HEK293 (cell line): ENCODE data around the gene RCSD1.

Source experiments
- CTCF ChIA-PET: fragments of 350-600 bp; formaldehyde crosslinking; extraction: SDS; loops from one replicate; lab custom pipeline; 2021; ENCODE audit warnings: antibody characterized with exemption; lab: Yijun Ruan, JAX
- POLR2A ChIA-PET: fragments of 300-600 bp; formaldehyde crosslinking; extraction: SDS; loops from one replicate; lab custom pipeline; 2020; ENCODE audit warnings: antibody characterized with exemption, inconsistent platforms; lab: Yijun Ruan, JAX
- H3K27ac ChIP-seq: fragments of 200-500 bp; sonication (Bioruptor generic); 2 replicates; pipeline ENCODE4 v1.5.1; 2014; ENCODE audit warnings: low read depth, low read length, control low read depth, inconsistent platforms; ENCODE audit errors: extremely low read depth
- H3K36me3 ChIP-seq, 2 experiments: fragments of 200-500 bp in 1 of 2; sonication (Bioruptor generic) in 1 of 2; 1 replicate in 1 of 2; 2 replicates in 1 of 2; pipeline ENCODE4 v1.5.1; 2014 to 2017; ENCODE audit warnings: inconsistent platforms in 2 of 2, low read length in 2 of 2; ENCODE audit not compliant: control insufficient read depth in 2 of 2, insufficient read depth in 1 of 2
- H3K4me1 ChIP-seq: fragments of 200-500 bp; sonication (Bioruptor generic); 2 replicates; pipeline ENCODE4 v1.5.1; 2014; ENCODE audit warnings: mild to moderate bottlenecking, low read length, inconsistent platforms; ENCODE audit not compliant: control insufficient read depth, insufficient read depth
- H3K4me3 ChIP-seq: 2 replicates; pipeline ENCODE4 v1.5.1; 2011; ENCODE audit warnings: low read depth, mild to moderate bottlenecking, control low read depth, low read length, moderate library complexity
- H3K9me3 ChIP-seq: fragments of 200-500 bp; sonication (Bioruptor generic); 2 replicates; pipeline ENCODE4 v1.5.1; 2014; ENCODE audit warnings: low read depth, low read length, inconsistent platforms; ENCODE audit not compliant: control insufficient read depth, insufficient read depth
- BCL11A ChIP-seq: fragments of 450-650 bp; formaldehyde crosslinking; IDR thresholded peaks from 2 replicates; pipeline ENCODE4 v1.5.1; 2016; ENCODE audit warnings: low read depth, missing biosample characterization, missing genetic modification characterization
- GLI2 ChIP-seq: fragments of 450-650 bp; formaldehyde crosslinking; IDR thresholded peaks from 2 replicates; pipeline ENCODE4; 2017; ENCODE audit warnings: missing biosample characterization, missing genetic modification characterization, low read depth, borderline replicate concordance
- GLI4 ChIP-seq: fragments of 450-650 bp; formaldehyde crosslinking; IDR thresholded peaks from 2 replicates; pipeline ENCODE4 v1.5.1; 2016; ENCODE audit warnings: missing biosample characterization, missing genetic modification characterization
- SETDB1 ChIP-seq: IDR thresholded peaks from one replicate; pipeline ENCODE4 v1.6.1; 2017; ENCODE audit warnings: mild to moderate bottlenecking, low read length, moderate library complexity, mixed read lengths; ENCODE audit not compliant: insufficient read length
- SP3 ChIP-seq: fragments of 450-650 bp; formaldehyde crosslinking; IDR thresholded peaks from 2 replicates; pipeline ENCODE4 v1.5.1; 2016; ENCODE audit warnings: missing biosample characterization, missing genetic modification characterization
- SP7 ChIP-seq: fragments of 450-650 bp; formaldehyde crosslinking; IDR thresholded peaks from 2 replicates; pipeline ENCODE4 v1.5.1; 2016; ENCODE audit warnings: missing biosample characterization, missing genetic modification characterization
- YY1 ChIP-seq: fragments of 450-650 bp; formaldehyde crosslinking; IDR thresholded peaks from 2 replicates; pipeline ENCODE4 v1.5.1; 2018; ENCODE audit warnings: missing biosample characterization, missing genetic modification characterization
- ZBTB20 ChIP-seq: fragments of 450-650 bp; formaldehyde crosslinking; IDR thresholded peaks from 2 replicates; pipeline ENCODE4 v1.5.1; 2016; ENCODE audit warnings: missing biosample characterization, missing genetic modification characterization
- ZEB2 ChIP-seq: fragments of 450-650 bp; formaldehyde crosslinking; IDR thresholded peaks from 2 replicates; pipeline ENCODE4 v1.5.1; 2016; ENCODE audit warnings: missing biosample characterization, missing genetic modification characterization
- ZNF121 ChIP-seq: fragments of 450-650 bp; formaldehyde crosslinking; IDR thresholded peaks from 2 replicates; pipeline ENCODE4 v1.5.1; 2016; ENCODE audit warnings: missing biosample characterization, missing genetic modification characterization
- ZNF394 ChIP-seq: fragments of 450-650 bp; formaldehyde crosslinking; IDR thresholded peaks from 2 replicates; pipeline ENCODE4 v1.5.1; 2016; ENCODE audit warnings: missing biosample characterization, missing genetic modification characterization, mild to moderate bottlenecking, moderate library complexity, borderline replicate concordance
- ZNF624 ChIP-seq: fragments of 450-650 bp; formaldehyde crosslinking; IDR thresholded peaks from 2 replicates; pipeline ENCODE4 v1.5.1; 2017; ENCODE audit warnings: missing biosample characterization, missing genetic modification characterization
- ZNF626 ChIP-seq: fragments of 450-650 bp; sonication (Bioruptor Pico); formaldehyde crosslinking; IDR thresholded peaks from 2 replicates; pipeline ENCODE4 v1.5.1; 2018; ENCODE audit warnings: missing biosample characterization, missing genetic modification characterization, inconsistent platforms
- ZNF660 ChIP-seq: fragments of 450-650 bp; IDR thresholded peaks from 2 replicates; pipeline ENCODE4 v1.5.1; 2018; ENCODE audit warnings: missing biosample characterization, mild to moderate bottlenecking, missing genetic modification characterization
- ZNF692 ChIP-seq: fragments of 450-650 bp; formaldehyde crosslinking; IDR thresholded peaks from 2 replicates; pipeline ENCODE4 v1.5.1; 2016; ENCODE audit warnings: missing biosample characterization, missing genetic modification characterization
- ZNF707 ChIP-seq: fragments of 450-650 bp; formaldehyde crosslinking; IDR thresholded peaks from 2 replicates; pipeline ENCODE4 v1.5.1; 2016; ENCODE audit warnings: missing biosample characterization, missing genetic modification characterization
- ZNF785 ChIP-seq: fragments of 450-650 bp; formaldehyde crosslinking; IDR thresholded peaks from 2 replicates; pipeline ENCODE4 v1.5.1; 2016; ENCODE audit warnings: missing biosample characterization, missing genetic modification characterization
- ZNF791 ChIP-seq: fragments of 450-650 bp; formaldehyde crosslinking; IDR thresholded peaks from 2 replicates; pipeline ENCODE4 v1.5.1; 2016; ENCODE audit warnings: missing biosample characterization, missing genetic modification characterization
- ZSCAN23 ChIP-seq: fragments of 450-650 bp; formaldehyde crosslinking; IDR thresholded peaks from 2 replicates; pipeline ENCODE4 v1.5.1; 2016; ENCODE audit warnings: missing biosample characterization, missing genetic modification characterization
- ZSCAN4 ChIP-seq: fragments of 450-650 bp; formaldehyde crosslinking; IDR thresholded peaks from 2 replicates; pipeline ENCODE4 v1.5.1; 2017; ENCODE audit warnings: missing biosample characterization, missing genetic modification characterization
- TF ChIP-seq, protein P1 (sequence below): fragments of 450-650 bp; formaldehyde crosslinking; IDR thresholded peaks from 2 replicates; pipeline ENCODE4 v1.5.1; 2016; ENCODE audit warnings: missing biosample characterization, missing genetic modification characterization
- TF ChIP-seq, protein P2 (sequence below): fragments of 450-650 bp; formaldehyde crosslinking; IDR thresholded peaks from 2 replicates; pipeline ENCODE4 v1.5.1; 2016; ENCODE audit warnings: missing biosample characterization, missing genetic modification characterization
- TF ChIP-seq, protein P3 (sequence below): fragments of 450-650 bp; formaldehyde crosslinking; IDR thresholded peaks from 2 replicates; pipeline ENCODE4 v1.5.1; 2016; ENCODE audit warnings: missing biosample characterization, missing genetic modification characterization

Gene RCSD1

GRCh38 chr1:167714098-167714438 lies 84.0 kb downstream of the RCSD1 start:
- Histone ChIP-seq H3K36me3 (no peaks in the 10 kb centered on the region), H3K9me3 (no peaks in the 10 kb centered on the region), H3K4me3 (peak overlapping the region; percentile 99), H3K27ac (peak overlapping the region; percentile 78), H3K4me1 (no peaks in the 10 kb centered on the region)
- POLR2A ChIA-PET, result interaction anchor here (0.6 to 3.5 kb wide), 4 partner anchors 89 to 494 kb away, joined by 3 to 23 read pairs (median 5); partner anchors contain the start of genes DCAF6, MPC2 and POU2F1
- TF ChIP-seq, protein P1, sequence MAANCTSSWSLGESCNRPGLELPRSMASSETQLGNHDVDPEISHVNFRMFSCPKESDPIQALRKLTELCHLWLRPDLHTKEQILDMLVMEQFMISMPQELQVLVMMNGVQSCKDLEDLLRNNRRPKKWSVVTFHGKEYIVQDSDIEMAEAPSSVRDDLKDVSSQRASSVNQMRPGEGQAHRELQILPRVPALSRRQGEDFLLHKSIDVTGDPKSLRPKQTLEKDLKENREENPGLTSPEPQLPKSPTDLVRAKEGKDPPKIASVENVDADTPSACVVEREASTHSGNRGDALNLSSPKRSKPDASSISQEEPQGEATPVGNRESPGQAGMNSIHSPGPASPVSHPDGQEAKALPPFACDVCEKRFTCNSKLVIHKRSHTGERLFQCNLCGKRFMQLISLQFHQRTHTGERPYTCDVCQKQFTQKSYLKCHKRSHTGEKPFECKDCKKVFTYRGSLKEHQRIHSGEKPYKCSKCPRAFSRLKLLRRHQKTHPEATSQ, result no peak
- TF ChIP-seq ZSCAN23 (tag by site-specific recombination) (no peak), ZBTB20 (tag by site-specific recombination) (peak; percentile 86), ZNF624 (tag by site-specific recombination) (no peak), SETDB1 (no peak), BCL11A (tag by site-specific recombination) (no peak), ZSCAN4 (tag by site-specific recombination) (no peak)
- CTCF ChIA-PET, result interaction anchor here (0.6 to 2.1 kb wide), 4 partner anchors 89 to 276 kb away, joined by 3 to 4 read pairs (median 4); no protein-coding TSS in a partner anchor

GRCh38 chr1:167714439-167715156 lies 84.6 kb downstream of the RCSD1 start:
- H3K27ac ChIP-seq, result peak overlapping the region; percentile 78
- H3K36me3 ChIP-seq, result no peaks in the 10 kb centered on the region
- POLR2A ChIA-PET, result interaction anchor here (1.0 to 3.5 kb wide), 3 partner anchors 88 to 494 kb away, joined by 3 to 23 read pairs (median 4); partner anchors contain the start of genes DCAF6, MPC2 and POU2F1
- H3K9me3 ChIP-seq, result no peaks in the 10 kb centered on the region
- H3K4me3 ChIP-seq, result peak overlapping the region; percentile 99
- no peaks in the 10 kb centered on the region for H3K4me1 ChIP-seq
- CTCF ChIA-PET, result interaction anchor here (0.6 to 2.7 kb wide), 11 partner anchors 9 to 368 kb away, joined by 3 to 9 read pairs (median 4); partner anchors contain the start of gene CREG1
- TF ChIP-seq ZNF626 (tag by site-specific recombination), result peak; percentile 60; the same call in 1 of the 2 replicates
- TF ChIP-seq ZEB2 (tag by site-specific recombination), result peak; percentile 94
- 0 out of 2 replicates have a peak, but pooled peaks have one; percentile 66 for TF ChIP-seq ZNF785 (tag by site-specific recombination)
- peak; percentile 92 for TF ChIP-seq SP7 (tag by site-specific recombination)
- TF ChIP-seq, protein P2, sequence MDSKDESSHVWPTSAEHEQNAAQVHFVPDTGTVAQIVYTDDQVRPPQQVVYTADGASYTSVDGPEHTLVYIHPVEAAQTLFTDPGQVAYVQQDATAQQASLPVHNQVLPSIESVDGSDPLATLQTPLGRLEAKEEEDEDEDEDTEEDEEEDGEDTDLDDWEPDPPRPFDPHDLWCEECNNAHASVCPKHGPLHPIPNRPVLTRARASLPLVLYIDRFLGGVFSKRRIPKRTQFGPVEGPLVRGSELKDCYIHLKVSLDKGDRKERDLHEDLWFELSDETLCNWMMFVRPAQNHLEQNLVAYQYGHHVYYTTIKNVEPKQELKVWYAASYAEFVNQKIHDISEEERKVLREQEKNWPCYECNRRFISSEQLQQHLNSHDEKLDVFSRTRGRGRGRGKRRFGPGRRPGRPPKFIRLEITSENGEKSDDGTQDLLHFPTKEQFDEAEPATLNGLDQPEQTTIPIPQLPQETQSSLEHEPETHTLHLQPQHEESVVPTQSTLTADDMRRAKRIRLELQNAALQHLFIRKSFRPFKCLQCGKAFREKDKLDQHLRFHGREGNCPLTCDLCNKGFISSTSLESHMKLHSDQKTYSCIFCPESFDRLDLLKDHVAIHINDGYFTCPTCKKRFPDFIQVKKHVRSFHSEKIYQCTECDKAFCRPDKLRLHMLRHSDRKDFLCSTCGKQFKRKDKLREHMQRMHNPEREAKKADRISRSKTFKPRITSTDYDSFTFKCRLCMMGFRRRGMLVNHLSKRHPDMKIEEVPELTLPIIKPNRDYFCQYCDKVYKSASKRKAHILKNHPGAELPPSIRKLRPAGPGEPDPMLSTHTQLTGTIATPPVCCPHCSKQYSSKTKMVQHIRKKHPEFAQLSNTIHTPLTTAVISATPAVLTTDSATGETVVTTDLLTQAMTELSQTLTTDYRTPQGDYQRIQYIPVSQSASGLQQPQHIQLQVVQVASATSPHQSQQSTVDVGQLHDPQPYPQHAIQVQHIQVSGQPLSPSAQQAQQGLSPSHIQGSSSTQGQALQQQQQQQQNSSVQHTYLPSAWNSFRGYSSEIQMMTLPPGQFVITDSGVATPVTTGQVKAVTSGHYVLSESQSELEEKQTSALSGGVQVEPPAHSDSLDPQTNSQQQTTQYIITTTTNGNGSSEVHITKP (tag by site-specific recombination), result peak; percentile 89
- 0 out of 2 replicates have a peak, but pooled peaks have one; percentile 30 for TF ChIP-seq ZNF121 (tag by site-specific recombination)
- TF ChIP-seq ZNF791 (tag by site-specific recombination), result no peak
- peak; percentile 74; the same call in 1 of the 2 replicates for TF ChIP-seq ZNF660 (tag by site-specific recombination)
- peak; percentile 93 for TF ChIP-seq ZNF692 (tag by site-specific recombination)
- TF ChIP-seq SP3 (tag by site-specific recombination), result peak; percentile 62
- TF ChIP-seq GLI2 (tag by site-specific recombination), result no peak
- TF ChIP-seq, protein P3, sequence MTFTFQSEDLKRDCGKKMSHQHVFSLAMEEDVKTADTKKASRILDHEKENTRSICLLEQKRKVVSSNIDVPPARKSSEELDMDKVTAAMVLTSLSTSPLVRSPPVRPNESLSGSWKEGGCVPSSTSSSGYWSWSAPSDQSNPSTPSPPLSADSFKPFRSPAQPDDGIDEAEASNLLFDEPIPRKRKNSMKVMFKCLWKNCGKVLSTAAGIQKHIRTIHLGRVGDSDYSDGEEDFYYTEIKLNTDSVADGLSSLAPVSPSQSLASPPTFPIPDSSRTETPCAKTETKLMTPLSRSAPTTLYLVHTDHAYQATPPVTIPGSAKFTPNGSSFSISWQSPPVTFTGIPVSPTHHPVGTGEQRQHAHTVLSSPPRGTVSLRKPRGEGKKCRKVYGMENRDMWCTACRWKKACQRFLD (tag by site-specific recombination), result no peak
- TF ChIP-seq GLI4 (tag by site-specific recombination), result peak; percentile 88; the same call in 1 of the 2 replicates
- TF ChIP-seq YY1 (tag by site-specific recombination), result peak; percentile 56; the same call in 1 of the 2 replicates
- no peak for TF ChIP-seq ZNF707
- peak; percentile 78 for TF ChIP-seq ZNF394 (tag by site-specific recombination)
